Myocyte (in vitro differentiated cells): Measurements from ENCODE around the gene CCNO. TPM values are rescaled to one million over a fixed set of nuclear protein-coding genes. Genes with fewer than 3 reads are reported as not detected.
A peak's percentile ranks its signal among the peaks of the same experiment; 100 is the strongest.

Source experiments
- DNase-seq: peaks from one replicate; pipeline ENCODE4 v3.0.0-alpha.2; 2012; ENCODE audit warnings: low read depth
- total RNA-seq: library from RNA; depleted of rRNA; stranded (reverse); fragments of >200 nt; gene quantifications from 2 replicates; pipeline ENCODE4 v1.2.3, GENCODE V29; 2014

CCNO gene
- total RNA-seq, 1 donor from 2014 or later, result 2.3 TPM

- no peak for DNase-seq
Measured at GRCh38 chr5:55222985-55223811, 10.2 kb downstream of the CCNO start.

DNA sequence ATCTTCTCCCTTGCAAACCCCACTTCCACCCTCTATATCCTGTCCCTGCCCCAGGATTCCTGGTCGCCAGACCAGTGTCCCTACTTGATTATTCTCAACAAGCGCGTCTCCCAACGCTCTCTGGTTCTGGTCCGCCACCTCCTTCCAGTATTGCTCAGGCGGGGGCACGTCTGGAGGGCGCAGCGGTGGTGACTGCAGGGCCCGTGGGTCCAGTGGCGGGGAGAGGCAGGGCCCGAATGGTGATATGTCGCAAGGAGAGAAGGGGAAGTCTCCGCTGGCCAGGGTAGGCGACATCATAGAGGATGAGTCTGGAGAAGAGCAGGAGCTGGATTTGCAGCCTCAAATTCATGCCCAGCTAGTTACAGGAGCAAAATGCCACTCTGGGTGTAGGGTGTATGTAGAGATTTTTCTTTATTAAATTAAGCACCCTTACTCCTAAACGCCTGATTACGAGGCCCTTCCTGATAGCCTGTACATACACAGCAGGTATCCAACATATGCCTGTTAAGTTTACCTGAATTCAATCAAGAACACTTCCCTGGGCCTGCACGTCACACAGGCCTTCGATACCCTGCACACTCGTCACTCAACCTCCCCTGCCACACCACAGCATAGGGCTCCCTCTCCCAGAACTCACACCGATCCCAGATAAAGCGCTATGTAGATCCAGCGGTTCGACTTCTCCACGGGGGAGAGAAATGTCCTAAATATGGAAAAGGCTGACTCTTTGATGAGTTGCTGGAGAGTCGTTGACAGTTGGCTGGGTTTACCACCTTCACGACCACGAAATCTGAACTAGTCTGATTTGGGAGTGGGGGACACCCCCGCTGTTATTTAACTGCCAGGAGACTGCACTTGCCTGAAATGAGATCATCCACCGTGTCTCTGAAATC is 11.1 kb downstream of the CCNO start:
- DNase-seq, result no peak

DNA sequence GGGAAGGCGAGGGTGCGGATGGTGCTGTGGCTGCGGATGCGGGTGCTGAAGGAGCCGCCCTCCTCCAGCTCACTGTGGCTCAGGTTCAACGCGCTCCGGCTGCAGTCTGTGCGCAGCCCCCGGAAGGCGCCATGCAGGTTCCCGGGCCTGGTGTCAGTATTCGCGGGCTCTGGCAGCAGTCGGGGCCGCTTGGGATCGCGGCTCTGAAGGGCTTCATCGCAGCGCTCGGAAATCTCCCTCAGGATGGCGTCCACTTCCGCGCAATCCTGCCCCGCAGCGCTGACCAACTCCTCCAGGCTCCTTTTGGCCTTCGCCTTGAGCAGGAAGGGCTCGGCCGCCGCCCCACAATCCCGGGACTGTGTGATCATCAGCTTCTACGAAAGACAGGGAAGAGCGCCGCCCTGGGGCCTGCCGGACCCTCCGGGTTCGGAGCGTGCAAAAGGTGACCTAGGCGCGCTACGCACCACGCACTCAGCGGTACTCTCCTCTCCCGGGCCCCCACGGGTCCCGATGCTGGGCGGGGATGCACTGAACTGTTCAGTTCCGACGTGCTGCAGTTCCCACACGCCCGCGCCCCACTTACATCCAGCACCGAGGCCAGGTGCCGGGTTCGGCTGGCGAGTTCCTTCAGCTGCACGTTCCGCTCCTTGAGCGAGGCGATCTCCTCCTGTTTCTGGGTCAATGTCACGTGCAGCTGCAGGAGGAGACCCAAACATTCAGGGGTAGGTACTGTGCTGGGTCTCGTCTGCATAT is 12.8 kb downstream of the CCNO start:
- peak; percentile 11 for DNase-seq

DNA sequence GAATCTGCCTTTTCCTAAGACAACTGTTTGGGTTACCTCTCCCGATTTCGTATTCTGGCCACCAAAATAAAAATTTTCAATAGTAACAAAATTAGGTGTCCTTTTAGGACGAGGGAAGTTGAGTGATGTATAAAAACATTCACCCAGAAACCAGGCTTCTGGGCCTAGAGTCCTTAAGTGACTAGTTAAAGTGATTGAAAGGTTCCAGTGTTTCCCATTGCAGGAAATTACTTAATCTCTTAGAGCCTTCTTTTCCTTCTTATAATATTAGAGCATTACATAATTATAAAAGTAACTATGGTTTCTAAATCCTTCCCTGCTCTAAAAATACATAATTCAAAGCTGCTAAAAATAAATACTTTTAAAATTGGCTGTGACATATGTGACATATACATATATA is 13.6 kb downstream of the CCNO start:
- DNase-seq, result no peak

DNA sequence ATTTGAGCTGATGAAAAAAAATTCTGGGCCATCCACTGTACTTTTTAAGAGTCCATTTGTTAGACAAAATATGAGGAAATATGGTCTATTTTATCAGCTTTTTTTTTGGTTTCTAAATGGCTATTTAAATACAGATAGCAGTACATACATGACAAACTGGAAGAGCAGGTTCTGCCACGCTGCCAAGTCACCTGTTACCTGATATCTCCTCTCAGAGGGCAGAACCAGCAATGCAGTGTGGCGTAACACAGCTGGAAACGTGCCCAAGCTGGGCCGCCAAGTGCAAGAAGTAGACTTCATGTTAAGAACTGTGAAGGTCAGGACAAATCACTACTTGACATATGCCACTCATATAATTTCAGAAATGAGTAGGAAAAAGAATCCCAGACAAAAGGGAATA is 14.4 kb downstream of the CCNO start:
- DNase-seq, result no peak

DNA sequence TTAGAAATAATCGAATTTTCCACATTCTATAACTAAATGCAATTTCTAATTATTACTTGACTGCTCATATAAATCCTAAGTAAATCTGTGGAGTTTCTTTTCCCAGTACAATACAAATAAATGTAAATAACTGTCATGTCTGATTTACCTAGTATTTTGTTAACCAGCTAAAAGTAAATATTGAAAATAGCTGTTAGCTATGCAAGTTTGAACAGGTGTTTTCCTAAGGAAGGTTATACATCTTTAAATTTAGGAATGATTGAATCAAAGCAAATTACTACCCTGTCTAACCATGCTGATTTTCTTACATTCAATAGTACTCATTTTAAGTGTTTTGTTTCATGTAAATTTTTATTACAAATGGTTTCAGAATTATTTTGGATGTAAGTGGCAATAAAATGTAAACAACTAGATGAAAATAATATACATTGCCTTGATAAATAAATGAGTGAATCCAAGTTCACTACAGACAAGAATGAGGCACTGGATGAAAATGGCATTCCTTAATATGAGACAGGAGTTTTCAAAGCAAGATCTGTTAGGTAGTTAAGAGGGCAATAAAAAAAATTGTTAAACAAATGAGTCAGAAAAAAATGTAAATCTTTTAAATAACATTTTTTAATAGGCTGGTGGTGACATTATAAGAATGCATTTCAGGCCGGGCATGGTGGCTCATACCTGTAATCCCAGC is 22.1 kb downstream of the CCNO start:
- no peak for DNase-seq

DNA sequence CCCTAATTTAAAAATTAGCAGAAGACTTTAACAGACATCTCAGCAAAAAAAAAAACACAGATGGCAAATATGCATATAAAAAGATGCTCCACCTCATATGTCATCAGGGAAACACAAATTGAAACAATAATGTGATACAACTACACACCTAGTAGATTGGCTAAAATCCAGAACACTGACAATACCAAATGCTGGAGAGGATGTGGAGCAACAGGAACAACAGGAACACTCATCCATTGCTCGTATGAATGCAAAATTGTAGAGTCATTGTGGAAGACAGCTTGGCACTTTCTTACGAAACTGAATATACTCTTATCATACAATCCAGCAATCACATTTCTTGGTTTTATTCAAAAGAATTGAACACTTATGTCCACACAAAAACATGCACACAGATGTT is 28.4 kb downstream of the CCNO start:
- DNase-seq, result no peak

DNA sequence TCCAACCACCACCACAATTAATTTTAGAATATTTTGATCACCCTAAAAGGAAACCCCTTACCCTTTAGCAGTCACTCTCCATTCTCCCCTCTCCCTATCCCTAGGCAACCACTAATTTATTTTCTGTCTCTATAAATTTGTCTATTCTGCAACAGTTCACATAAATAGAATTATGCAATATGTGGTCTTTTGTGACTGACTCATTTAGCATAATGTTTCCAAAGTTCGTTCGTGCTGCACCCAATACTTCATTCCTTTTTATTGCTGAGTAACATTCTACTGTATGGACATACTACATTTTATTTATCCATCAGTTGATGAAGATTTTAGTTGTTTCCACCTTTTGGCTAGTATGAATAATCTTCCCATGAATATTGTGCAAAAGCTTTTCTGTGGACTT is 42.2 kb downstream of the CCNO start:
- DNase-seq, result no peak

GRCh38 chr5:55188656-55189540 is 44.5 kb downstream of the CCNO start:
- no peak for DNase-seq

GRCh38 chr5:55187370-55187769 is 46.0 kb downstream of the CCNO start:
- peak; percentile 13 for DNase-seq

Other genes with a start within 250 kb of the CCNO start
- gene ESM1, start 248.0 kb downstream of the CCNO start, total RNA-seq, result not detected in 2 replicates
- gene GZMK, start 209.4 kb downstream of the CCNO start, total RNA-seq, result not detected in 2 replicates
- gene GZMA, start 131.0 kb downstream of the CCNO start, total RNA-seq, result not detected in 2 replicates
- gene GPX8, start 73.4 kb downstream of the CCNO start, total RNA-seq, result 83.7 and 90.6 TPM in 2 replicates
- gene CDC20B, start 60.4 kb downstream of the CCNO start, total RNA-seq, result not detected in 2 replicates
- not detected in 2 replicates for gene MCIDAS, start 6.3 kb downstream of the CCNO start, total RNA-seq
- gene DHX29, start 74.1 kb upstream of the CCNO start, total RNA-seq, result 33.4 and 44.3 TPM in 2 replicates
- 87.7 and 97.1 TPM in 2 replicates for gene MTREX, start 74.4 kb upstream of the CCNO start, total RNA-seq